OCI-LY3 (cell line): ENCODE results near the gene HNRNPDL.
"Not testable (repeated sequence)": the region's sequence is repeated elsewhere in the genome, so short reads cannot be mapped to it uniquely, and the experiment has no call there.

ENCODE experiments used
- EZH2phosphoT487 ChIP-seq: fragments of 200-600 bp; shearing (Covaris generic); IDR thresholded peaks from 2 replicates; pipeline ENCODE4 v1.6.1; 2018; ENCODE audit warnings: antibody characterized with exemption, mixed run types, low read depth
- TF ChIP-seq, protein P1 (sequence below): fragments of 200-600, 300-600 bp; sonication (generic); IDR thresholded peaks from 2 replicates; pipeline ENCODE4 v1.5.1; 2014; ENCODE audit warnings: antibody characterized with exemption, low read length, low read depth

DNA sequence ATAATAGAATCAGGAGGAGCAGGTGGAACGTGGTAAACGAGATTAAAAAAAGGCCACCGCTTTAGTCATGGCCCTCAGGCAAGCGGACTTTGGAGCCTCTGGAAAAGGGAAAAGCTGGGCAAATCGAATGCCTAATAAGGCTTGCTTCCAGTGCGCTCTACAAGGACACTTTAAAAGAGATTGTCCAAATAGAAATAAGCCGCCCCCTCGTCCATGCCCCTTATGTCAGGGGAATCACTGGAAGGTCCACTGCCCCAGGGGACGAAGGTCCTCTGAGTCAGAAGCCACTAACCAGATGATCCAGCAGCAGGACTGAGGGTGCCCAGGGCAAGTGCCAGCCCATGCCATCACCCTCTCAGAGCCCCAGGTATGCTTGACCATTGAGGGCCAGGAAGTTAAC lies 47.2 kb upstream of the HNRNPDL start:
- TF ChIP-seq, protein P1, sequence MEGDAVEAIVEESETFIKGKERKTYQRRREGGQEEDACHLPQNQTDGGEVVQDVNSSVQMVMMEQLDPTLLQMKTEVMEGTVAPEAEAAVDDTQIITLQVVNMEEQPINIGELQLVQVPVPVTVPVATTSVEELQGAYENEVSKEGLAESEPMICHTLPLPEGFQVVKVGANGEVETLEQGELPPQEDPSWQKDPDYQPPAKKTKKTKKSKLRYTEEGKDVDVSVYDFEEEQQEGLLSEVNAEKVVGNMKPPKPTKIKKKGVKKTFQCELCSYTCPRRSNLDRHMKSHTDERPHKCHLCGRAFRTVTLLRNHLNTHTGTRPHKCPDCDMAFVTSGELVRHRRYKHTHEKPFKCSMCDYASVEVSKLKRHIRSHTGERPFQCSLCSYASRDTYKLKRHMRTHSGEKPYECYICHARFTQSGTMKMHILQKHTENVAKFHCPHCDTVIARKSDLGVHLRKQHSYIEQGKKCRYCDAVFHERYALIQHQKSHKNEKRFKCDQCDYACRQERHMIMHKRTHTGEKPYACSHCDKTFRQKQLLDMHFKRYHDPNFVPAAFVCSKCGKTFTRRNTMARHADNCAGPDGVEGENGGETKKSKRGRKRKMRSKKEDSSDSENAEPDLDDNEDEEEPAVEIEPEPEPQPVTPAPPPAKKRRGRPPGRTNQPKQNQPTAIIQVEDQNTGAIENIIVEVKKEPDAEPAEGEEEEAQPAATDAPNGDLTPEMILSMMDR = not testable (repeated sequence)
- not testable (repeated sequence) for TF ChIP-seq EZH2phosphoT487
